PC-3 (cell line): ENCODE measurements around the gene FFAR1.

Source experiments
- EZH2 ChIP-seq: fragments of 300-600 bp; sonication (generic); IDR thresholded peaks from one replicate; pipeline ENCODE4 v1.6.1; 2017; ENCODE audit warnings: antibody characterized with exemption, mild to moderate bottlenecking, low read length; ENCODE audit not compliant: unreplicated experiment
- EZH2phosphoT487 ChIP-seq: fragments of 300-600 bp; sonication (generic); IDR thresholded peaks from 2 replicates; pipeline ENCODE4 v1.6.1; 2018; ENCODE audit warnings: mild to moderate bottlenecking, antibody characterized with exemption, low read length, borderline replicate concordance
- TF ChIP-seq, protein P1 (sequence below): fragments of 300-600 bp; sonication (generic); conservative IDR thresholded peaks from 2 replicates; pipeline ENCODE4 v1.5.1; 2017; ENCODE audit warnings: antibody characterized with exemption, low read depth, mild to moderate bottlenecking, low read length

DNA sequence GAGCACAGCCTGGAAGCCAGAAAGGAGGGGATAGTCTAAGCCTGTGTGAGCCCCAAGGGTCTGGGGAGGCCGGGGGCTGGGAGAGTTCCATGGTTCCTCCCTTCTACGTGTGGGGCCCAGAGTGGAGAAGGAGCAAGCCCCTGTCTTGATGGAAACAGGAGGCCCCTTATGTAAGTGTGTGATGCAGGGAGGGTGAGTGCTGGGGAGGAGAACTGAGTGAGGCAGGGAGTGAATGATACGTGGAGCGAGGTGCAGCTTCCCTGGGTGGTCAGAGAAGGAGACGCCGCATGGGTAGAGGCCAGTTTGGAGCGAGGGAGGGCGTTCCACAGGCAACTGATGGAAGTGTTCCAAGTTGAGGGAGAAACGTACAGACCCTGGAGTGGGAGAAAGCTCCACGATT lies 39.8 kb upstream of the FFAR1 start:
- TF ChIP-seq, protein P1, sequence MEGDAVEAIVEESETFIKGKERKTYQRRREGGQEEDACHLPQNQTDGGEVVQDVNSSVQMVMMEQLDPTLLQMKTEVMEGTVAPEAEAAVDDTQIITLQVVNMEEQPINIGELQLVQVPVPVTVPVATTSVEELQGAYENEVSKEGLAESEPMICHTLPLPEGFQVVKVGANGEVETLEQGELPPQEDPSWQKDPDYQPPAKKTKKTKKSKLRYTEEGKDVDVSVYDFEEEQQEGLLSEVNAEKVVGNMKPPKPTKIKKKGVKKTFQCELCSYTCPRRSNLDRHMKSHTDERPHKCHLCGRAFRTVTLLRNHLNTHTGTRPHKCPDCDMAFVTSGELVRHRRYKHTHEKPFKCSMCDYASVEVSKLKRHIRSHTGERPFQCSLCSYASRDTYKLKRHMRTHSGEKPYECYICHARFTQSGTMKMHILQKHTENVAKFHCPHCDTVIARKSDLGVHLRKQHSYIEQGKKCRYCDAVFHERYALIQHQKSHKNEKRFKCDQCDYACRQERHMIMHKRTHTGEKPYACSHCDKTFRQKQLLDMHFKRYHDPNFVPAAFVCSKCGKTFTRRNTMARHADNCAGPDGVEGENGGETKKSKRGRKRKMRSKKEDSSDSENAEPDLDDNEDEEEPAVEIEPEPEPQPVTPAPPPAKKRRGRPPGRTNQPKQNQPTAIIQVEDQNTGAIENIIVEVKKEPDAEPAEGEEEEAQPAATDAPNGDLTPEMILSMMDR: no peak
- TF ChIP-seq EZH2: no peak
- no peak for TF ChIP-seq EZH2phosphoT487
